Measurements from ENCODE around the gene LRRC23. TPM values are rescaled to one million over a fixed set of nuclear protein-coding genes. Genes with fewer than 3 reads are reported as not detected.
"Not testable (repeated sequence)": the region's sequence is repeated elsewhere in the genome, so short reads cannot be mapped to it uniquely, and the experiment has no call there.

Gene LRRC23
- total RNA-seq, 1 donor from 2014 or later: 11.6 TPM

DNA sequence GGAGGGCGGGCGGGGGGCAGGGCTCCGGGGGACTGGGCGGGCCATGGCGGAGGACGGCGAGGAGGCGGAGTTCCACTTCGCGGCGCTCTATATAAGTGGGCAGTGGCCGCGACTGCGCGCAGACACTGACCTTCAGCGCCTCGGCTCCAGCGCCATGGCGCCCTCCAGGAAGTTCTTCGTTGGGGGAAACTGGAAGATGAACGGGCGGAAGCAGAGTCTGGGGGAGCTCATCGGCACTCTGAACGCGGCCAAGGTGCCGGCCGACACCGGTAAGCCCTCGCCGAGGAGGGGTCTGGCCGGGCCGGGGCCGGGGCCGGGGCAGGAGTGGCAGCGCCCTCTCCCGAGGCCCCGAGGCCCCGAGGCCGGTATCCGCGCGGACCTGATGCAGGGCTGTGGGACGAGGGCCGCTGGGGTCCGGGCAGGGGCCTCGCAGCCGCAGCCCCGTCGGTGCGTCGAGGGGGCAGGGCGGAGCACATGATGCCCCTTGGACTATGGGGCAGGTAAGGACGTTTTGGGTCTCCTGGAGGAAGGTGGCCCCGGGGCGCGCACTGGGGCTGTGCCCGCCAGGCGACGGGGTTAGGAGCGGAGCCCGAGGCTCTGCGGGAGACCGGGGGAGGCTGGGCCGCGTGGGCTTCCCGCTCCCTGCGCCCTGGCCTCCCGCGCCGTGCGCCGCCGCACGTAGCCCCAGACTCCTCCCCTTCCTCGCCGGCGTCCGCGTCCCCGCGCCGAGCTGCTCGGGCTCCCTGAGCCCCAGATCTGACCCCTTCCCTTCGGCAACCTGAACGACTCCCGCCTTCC lies 37.0 kb upstream of the LRRC23 start, which contains the start of gene TPI1:
TSS of gene TPI1 (plus strand) at position 119 of the 798 bp plus-strand sequence. CDS start at position 155, 36 bp downstream.
- Histone ChIP-seq H3K27me3 (ENCODE audit: control insufficient read depth, insufficient read depth, low read length) (no peaks in the 10 kb centered on the region), H3K4me3 (ENCODE audit: low read depth, low read length) (peak within 1 kb of the TSS; percentile 91), H3K36me3 (ENCODE audit: control insufficient read depth, insufficient read depth, low read length) (peaks cover 31% of the 10 kb centered on the region)
- peak; percentile 46 for DNase-seq (ENCODE audit: low read depth)
- no peak for FAIRE-seq
- no peak for TF ChIP-seq CTCF (IDR thresholded peaks at IDR 0.05; ENCODE audit: insufficient read depth, low read length, severe bottlenecking)

GRCh38 chr12:6868211-6869048 lies 36.2 kb upstream of the LRRC23 start:
- TF ChIP-seq CTCF (IDR thresholded peaks at IDR 0.05; ENCODE audit: insufficient read depth, low read length, severe bottlenecking): peak; percentile 9
- H3K36me3 ChIP-seq (ENCODE audit: control insufficient read depth, insufficient read depth, low read length): peaks cover 25% of the 10 kb centered on the region
- FAIRE-seq (no peak), DNase-seq (ENCODE audit: low read depth) (no peak)
- no peaks in the 10 kb centered on the region for H3K27me3 ChIP-seq (ENCODE audit: control insufficient read depth, insufficient read depth, low read length)
- peak overlapping the region; percentile 91 for H3K4me3 ChIP-seq (ENCODE audit: low read depth, low read length)

DNA sequence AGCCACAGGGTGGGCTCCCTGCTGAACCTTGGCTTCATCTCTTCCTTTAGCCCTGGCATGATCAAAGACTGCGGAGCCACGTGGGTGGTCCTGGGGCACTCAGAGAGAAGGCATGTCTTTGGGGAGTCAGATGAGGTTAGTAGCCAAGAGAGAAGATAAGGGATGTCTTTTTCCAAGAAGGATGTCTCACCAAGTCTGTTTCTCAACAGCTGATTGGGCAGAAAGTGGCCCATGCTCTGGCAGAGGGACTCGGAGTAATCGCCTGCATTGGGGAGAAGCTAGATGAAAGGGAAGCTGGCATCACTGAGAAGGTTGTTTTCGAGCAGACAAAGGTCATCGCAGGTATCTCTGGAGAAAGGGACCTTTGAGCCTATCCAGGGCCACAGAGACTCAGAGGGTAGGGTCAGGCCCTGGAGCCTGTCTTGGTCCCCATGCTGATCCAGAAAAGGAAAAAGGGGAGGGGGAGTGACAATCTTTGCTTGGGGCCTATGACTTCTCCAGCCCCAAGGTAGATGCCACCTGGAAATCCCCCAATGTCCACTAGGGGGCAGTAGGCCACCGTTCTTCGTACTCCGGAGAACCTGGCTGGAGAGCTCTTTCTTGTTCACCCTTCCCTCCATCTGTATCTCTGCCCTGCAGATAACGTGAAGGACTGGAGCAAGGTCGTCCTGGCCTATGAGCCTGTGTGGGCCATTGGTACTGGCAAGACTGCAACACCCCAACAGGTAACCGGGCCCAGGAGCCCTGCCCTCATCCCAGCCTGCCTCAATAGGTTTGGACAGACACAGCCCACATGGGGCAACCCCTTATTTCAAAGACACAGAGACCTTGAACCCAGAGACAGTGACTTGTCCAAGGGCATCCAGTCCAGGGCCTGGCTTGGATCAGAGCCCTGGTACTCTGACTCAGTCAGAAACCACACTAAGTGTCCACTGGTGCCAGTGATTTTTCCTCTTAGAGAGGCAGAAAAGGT lies 35.3 kb upstream of the LRRC23 start:
- peak; percentile 61 for DNase-seq (ENCODE audit: low read depth)
- peak; percentile 93 for TF ChIP-seq CTCF (IDR thresholded peaks at IDR 0.05; ENCODE audit: insufficient read depth, low read length, severe bottlenecking)
- Histone ChIP-seq H3K36me3 (ENCODE audit: control insufficient read depth, insufficient read depth, low read length) (peaks cover 20% of the 10 kb centered on the region), H3K27me3 (ENCODE audit: control insufficient read depth, insufficient read depth, low read length) (no peaks in the 10 kb centered on the region), H3K4me3 (ENCODE audit: low read depth, low read length) (peak overlapping the region; percentile 91)
- peak; percentile 36 for FAIRE-seq

DNA sequence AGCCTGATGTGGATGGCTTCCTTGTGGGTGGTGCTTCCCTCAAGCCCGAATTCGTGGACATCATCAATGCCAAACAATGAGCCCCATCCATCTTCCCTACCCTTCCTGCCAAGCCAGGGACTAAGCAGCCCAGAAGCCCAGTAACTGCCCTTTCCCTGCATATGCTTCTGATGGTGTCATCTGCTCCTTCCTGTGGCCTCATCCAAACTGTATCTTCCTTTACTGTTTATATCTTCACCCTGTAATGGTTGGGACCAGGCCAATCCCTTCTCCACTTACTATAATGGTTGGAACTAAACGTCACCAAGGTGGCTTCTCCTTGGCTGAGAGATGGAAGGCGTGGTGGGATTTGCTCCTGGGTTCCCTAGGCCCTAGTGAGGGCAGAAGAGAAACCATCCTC lies 34.3 kb upstream of the LRRC23 start:
- H3K27me3 ChIP-seq (ENCODE audit: control insufficient read depth, insufficient read depth, low read length); H3K4me3 ChIP-seq (ENCODE audit: low read depth, low read length); FAIRE-seq; DNase-seq (ENCODE audit: low read depth): not testable (repeated sequence)
- H3K36me3 ChIP-seq (ENCODE audit: control insufficient read depth, insufficient read depth, low read length): peaks cover 17% of the 10 kb centered on the region

DNA sequence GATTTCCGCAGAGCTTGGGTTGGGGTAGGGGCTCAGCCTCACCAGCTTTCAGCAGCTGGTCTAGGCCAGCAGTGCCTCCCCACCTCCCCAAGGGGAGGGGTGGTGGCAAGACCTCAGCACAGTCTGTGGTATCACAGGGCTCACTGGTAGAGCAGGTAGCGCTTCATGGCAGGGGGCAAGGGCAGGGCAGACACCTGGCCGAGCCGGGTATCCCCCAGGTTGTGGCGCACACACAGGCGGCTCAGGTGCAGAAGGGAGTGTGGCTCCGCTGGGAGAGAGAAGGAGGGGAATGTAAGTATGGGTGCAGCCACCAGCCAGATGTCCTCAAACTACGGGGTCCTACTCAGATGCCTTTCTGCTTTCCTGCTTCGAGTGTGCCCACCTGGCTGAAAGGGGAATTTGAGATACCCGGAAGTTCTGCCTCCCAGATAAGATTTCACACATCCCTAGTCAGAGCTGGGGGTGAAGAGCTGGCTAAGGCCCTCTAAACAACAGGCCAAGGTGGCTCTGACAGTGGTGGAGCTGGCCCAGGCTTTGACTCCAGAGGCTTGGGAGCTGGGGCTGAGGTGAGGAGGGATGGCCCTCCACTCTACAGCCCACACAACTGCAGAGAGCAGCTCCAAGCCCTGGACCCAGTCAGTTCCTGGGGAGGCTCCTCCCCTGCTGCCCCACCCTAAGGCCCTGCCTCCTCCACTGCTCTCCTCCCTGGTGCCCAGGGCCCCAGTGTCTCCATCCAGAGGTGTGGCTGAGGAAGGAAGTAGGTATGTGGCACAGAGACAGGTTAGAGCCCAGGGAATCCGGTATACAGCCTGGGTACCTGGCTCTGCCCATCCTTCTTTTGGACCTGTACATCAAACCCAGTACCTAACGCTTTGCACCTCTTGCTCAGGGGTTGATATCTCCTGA lies 33.3 kb upstream of the LRRC23 start:
- TF ChIP-seq CTCF (IDR thresholded peaks at IDR 0.05; ENCODE audit: insufficient read depth, low read length, severe bottlenecking): no peak
- FAIRE-seq (no peak), DNase-seq (ENCODE audit: low read depth) (peak; percentile 76)
- peak overlapping the region; percentile 54 for H3K4me3 ChIP-seq (ENCODE audit: low read depth, low read length)
- peaks cover 18% of the 10 kb centered on the region for H3K36me3 ChIP-seq (ENCODE audit: control insufficient read depth, insufficient read depth, low read length)
- no peaks in the 10 kb centered on the region for H3K27me3 ChIP-seq (ENCODE audit: control insufficient read depth, insufficient read depth, low read length)

Measured in bronchial epithelial cell (primary cell).